GM21447 (cell line): ENCODE results near the gene SUGP1.
"Not testable (repeated sequence)": the region's sequence is repeated elsewhere in the genome, so short reads cannot be mapped to it uniquely, and the experiment has no call there.

Experiments
- ATAC-seq: cut with Tn5 transposase; IDR thresholded peaks from one replicate; pipeline ENCODE4 v1.9.1; 2021; ENCODE audit not compliant: unreplicated experiment

Gene SUGP1

DNA sequence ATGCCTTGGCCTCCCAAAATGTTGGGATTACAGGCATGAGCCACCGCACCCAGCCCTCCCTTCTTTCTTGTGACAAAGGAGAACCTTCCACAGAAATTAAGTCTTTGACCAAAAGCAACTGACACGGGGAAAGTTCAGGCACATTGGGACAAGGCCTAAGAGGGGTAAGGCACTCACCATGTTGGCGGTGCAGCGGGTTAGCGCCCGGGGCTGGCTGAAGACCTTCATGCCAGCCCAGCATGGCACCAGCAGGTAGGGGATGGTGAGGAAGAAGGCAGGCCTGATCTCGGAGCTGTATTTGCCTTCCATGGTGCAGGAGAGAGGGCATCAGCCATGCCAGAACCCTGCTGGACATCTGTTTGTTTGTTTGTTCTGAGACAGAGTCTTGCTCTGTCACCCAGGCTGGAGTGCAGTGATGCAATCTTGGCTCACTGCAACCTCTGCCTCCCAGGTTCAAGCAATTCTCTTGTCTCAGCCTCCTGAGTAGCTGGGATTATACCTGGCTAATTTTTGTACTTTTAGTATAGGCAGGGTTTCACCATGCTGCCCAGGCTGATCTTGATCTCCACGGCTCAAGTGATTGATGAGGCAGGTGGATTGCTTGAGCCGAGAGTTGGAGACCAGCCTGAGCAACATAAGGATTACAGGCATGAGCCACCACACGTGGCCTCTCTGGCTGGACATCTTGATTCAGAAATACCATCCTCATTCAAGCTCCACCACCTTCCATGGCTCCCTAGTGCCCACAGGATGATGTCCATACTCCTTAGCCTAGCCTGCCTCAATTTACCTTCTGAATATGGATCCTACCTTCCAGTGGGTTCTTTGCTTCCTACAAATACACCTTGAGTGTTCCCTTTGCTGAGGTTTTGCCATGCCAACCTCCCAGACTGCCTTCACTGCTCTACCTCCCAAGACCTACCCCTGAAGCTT is 51.6 kb downstream of the SUGP1 start:
- ATAC-seq = no peak

DNA sequence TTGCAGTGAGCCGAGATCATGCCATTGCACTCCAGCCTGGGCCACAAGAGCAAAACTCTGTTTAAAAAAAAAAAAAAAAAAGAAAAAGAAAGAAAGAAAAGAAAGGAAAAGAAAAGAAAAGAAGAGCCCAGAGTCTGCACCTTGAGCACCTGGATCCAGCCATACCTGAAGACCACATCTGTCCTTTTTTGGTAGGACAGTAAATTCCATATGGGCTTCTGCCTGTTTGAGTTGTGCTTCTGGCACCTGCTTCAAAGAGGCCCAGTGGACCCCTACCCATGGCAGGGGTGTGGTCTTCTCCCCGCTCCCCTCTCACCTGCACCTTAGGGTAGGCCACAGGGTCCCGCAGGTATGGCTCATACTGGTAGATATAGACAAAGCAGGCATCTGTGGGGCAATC is 53.0 kb downstream of the SUGP1 start:
- ATAC-seq = no peak

DNA sequence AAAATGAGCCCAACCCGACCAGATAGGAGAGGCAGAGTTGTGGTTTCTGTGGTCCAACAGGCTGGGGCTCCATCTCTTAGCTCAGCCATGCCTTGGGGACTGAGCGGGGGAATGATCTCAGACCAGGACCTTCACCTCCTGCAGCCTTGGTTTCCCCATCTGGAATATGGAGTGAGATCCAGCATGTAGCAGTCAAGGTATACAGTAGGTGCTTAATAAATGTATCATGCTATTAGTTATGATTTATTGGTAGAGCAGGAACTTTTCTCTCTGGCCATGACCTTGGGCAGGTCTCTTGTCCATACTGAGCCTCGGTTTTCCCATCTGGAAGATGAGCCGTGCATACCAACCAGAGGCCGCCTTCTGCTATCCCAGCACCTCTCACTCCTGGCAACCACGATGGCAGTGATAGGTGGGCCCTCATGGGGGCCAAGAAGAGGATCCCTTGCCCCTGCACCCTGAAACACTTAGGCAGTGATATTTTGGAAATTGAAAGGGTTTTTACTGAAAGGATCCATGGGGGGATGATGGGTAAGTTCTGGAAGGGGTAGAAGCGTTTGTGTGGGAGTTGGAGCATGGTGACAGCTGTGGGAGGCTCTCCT is 56.3 kb downstream of the SUGP1 start:
- no peak for ATAC-seq

DNA sequence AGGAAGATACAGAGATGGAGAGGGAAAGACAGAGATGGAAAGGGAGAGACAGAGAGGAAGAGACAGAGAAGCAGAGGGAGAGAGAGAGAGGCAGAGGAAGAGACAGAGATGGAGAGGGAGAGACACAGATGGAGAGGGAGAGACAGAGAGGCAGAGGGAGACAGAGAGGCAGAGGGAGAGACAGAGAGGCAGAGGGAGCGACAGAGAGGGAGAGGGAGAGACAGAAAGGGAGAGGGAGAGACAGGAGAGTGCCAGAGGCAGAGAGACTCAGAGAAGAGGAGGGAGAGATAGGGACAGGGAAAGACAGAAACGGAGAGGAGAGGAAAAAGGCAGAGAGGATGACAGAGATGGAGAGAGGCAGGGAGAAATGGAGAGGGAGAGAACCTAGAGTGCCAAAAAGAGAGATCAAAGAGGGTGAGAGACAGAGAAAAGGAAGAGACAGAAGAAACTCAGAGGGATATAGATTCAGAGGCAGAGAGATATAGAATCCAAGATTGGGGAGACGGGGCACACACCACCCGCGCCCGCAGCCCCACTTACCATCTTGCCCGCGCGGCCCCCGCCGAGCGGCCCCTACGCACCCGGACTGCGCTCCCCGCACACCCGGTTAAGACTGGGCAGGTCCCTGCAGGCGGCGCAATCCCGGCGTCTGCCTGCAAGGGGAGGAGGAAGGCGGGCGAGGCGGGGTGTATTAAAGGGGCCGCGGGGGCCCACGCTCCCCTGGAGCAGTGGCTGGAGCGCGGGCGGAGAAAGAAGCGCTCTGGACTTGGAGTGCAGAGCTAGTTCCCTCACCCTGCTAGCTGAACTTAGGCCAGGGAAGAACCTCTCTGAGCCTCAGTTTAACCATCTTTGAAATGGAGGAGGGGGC is 57.9 kb downstream of the SUGP1 start:
- no peak for ATAC-seq

DNA sequence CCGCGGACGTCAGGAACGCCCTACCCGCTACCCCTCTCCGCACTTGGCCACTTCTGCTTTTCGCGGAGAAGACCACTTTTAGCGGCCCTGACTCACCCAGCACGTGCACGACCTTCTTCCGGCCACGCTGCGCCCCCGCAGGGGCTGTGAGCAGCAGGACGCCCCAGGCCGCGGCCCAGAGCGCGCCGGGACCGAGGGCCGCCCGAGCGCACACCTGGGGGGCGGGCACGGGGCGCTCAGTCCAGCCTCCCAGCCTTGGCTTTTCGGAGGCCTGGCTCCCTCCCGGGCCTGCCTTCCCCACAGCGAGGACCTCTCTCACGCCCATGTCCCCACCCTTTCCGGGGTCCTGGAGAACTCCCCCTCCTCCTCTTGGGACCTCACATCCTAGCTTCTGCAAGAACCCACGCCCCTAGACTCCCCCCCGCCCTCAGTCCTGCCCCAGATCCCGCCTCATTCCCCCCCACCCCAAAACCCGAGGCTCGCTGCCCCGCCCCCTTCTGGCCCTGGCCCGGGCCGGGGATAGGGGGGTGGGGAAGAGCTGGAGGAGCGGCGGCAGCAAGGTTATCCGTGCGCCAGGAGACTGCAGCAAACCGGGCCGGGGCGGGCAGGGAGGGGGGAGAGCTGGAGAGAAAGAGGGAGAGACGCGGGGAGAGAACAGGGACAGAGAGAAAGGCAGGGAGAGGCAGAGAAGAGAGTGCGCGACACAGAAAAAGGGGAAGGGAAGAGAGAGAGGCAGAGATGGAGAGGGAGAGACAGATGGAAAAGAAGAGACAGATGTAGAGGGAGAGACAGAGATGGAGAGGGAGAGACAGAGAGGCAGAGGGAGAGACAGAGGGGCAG is 58.7 kb downstream of the SUGP1 start:
- ATAC-seq = no peak

DNA sequence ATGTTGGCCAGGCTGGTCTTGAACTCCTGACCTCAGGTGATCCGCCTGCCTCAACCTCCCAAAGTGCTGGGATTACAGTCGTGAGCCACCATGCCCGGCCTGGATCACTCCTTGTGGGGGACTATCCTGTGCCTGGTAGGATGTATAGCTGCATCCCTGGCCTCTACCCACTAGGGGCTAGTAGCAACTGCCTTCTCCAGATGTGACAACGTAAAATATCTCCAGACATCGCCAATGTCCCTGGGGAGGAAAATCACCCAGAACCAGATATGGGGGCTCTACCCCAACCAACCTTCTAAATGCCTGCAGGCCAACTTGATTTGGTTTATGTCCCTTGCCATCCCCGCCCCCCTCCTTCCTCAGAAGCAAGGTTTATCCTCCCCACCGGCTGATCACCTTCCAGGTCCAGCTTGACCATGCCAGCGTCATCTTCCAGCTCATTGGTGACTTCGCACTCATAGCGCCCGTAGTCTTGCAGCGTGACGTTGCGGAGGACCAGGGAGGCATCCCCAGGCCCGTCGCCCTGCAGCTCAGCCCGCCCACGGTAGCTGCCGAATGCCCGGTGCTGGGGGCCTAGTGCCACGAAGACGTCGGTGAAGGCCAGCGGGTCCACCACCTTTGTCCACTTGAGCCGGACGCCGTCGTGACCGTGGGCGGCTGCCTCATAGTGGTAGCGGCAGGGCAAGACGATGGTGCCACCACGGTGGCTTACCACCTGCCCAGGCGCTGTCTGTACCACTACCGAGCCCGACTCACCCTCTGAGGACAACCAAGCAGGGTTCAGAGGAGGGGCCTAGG is 59.7 kb downstream of the SUGP1 start:
- ATAC-seq = no peak

DNA sequence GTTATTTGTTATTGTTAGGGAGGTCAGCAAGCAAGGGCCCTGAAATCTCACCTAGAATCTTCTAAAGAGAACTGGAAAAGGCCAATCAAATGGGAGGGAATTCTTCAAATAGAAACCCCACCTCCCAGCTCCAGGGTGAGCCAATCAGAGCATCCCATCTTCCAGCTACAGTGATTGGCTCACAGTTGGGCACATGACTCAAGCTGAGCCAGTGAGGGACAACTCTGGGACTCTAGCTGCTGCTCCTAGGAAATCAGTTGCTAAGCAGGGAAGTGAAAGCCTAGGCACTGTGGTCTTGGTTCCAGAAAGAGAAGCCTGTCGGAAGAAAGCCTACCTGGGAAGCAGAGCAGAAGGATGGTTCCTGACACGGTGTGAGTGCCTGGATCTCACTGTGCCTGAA is 60.6 kb downstream of the SUGP1 start:
- no peak for ATAC-seq

DNA sequence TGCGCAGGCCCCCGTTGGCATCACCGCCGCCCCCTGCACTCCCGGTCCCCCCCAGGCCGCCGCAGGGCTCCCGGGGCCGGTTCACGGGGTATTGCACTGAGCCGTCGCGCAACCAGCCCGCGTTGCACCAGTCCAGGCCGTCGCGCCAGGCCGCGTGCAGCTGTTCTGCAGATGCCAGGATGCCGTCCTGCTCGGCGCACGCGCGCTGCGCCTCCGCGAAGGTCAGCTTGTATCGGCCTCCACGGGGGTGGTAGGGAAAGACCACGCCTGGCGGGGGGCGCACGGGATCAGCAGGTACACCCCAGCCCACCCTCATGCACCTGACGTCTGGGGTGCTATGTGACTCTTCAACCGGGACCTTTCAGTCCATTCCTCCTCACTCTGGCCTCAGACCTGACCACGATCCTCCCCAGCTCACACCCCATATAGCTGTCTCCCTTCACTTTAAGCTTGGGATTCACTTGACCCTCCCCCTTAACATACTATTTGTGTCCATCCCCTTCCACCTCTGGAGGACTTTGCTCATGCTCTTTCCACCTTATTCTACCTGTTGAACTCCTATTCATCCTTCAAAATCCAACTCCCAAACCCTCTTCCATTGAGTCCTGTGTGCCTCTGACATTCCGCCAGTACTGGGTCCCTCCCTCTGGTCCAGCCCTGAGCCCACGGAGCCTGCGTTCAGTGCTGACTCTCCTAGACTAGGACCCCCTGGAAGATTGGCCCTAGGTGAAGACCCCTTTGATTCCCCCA is 61.5 kb downstream of the SUGP1 start:
- ATAC-seq = no peak

DNA sequence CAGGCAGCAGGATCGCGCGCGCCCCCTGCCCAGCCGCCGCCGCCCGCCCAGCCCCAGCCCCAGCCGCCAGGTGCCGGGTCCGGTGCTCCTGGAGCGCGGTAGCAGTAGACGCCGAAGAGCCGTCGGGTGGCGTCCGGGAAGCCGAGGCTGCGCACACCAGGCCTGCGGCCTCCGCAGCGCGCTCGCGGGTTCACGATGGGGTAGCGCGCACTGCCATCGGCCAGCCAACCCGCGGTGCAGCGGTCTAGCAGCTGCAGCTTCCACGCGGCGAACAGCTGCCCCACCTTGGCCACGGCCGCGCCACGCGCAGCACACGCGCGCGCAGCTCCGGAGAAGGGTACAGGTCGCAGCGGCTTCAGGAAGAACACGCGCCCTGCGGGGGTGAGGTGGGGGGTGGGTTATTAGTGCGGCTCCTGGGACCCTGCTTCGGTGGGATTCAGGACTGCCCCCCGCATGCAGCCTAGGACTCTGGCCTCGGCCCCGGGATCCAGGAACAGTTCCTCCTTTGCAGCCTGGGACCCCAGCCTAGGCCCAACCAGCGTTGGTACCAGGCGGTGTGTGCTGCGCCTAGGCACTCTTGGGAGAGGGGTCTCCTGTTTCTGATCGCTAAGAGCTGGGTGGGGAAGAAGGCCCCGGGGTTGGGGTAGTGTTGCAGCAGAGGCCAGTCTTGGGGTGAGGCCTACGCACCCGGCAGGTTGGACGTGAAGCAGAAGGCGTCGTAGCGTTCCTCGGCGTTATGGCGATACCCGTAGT is 62.3 kb downstream of the SUGP1 start:
- ATAC-seq = no peak

DNA sequence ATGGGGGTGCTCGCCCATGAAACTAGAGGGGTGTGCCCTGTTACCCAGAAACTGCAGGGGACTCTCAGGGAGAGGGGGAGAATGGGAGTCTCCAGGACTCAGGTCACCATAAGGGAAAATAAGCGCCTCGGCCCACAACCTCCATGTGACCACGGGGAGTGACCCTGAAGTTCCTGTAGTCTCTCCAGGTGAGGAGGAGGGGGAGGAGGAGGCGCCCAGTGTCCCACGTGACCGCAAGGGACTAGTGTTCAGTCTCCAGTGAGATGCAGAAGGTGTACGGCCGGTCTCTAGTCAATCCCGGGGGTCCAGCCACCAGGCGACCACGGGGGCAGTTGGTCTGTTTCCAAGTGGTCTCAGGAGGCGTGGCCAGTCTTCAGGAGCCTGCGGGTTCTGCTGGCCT is 63.2 kb downstream of the SUGP1 start:
- ATAC-seq = no peak

DNA sequence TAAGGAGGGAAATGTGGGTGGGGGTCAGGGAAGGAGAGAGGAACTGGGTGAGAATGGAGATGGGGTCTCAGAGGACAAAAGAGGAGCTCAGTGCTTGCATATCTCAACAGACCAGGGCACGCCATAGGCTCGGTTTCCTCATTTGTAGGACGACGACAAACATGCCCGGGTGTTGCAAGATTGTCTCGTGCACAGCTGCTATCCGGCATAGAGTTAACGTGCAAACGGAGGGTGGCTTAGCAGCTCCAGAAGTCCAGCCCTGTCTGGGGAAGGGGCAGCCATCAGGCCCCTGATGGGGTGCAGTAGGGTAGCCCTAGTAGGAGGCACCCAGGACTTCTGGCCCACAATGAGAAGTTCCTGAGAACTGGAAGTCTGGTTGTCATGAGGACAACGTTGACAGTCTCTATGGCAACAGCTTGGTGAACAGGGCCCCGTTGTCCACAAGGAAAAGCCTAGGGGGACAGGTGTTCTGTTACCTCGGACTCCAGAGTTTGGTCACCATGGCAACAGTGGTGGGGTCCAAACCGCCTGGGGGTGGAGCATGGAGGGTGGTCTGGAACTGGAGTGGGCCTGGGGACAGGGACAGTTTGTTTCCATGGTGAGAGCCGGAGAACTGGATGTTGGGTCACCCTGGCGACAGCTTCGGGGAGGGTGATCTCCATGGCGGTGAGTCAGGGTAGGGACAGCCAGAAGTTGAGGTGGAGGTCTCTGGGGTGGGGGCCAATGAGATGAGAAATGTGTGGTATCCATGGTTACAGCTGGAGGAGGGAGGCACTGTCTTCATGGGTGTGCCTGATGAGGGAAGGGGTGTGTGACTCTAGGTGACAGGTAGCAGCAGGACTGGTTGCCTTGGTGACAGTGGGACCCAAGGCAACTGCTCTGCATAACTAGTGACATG is 64.0 kb downstream of the SUGP1 start:
- no peak for ATAC-seq

DNA sequence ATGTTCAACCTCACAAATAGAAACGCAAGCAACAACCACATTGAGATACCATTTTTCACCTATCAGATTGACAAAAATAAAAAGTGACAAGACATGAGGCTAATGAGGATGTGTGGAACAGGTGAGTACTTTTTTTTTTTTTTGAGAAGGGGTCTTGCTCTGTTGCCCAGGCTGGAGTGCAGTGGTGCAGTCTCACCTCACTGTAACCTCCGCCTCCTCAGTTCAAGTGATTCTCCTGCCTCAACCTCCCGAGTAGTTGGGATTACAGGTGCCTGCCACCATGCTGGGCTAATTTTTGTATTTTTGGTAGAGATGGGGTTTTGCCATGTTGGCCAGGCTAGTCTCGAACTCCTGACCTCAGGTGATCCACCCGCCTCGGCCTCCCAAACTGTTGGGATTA is 66.9 kb downstream of the SUGP1 start:
- not testable (repeated sequence) for ATAC-seq

DNA sequence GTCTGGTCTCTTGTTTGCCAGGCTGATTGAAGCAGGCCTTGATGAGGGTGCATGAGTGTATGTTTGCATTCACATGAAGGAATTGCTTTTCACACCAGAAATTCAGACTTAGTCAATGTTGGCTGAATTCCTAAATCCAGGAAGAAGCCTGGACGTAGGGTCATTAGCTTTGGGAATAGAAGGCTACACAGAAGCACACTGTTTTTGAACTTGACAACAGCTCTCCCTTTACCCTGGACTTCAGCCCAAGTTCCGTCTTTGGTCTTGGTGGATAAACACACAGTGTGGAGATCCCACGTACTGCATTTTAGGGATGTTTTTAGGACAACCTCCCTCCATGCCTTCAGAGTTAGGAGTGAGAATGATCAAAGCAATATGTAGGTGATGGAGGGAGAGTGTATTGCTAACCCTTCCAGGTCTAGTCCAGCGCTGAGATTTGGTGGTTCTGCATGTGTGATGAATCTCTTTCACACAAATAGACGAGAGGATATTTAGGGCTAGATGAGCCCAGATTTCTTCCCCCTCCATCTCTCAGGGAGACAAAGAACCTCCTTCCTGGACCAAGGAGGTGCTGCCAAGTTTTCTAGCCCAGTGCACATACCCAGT is 70.0 kb downstream of the SUGP1 start:
- ATAC-seq = no peak

DNA sequence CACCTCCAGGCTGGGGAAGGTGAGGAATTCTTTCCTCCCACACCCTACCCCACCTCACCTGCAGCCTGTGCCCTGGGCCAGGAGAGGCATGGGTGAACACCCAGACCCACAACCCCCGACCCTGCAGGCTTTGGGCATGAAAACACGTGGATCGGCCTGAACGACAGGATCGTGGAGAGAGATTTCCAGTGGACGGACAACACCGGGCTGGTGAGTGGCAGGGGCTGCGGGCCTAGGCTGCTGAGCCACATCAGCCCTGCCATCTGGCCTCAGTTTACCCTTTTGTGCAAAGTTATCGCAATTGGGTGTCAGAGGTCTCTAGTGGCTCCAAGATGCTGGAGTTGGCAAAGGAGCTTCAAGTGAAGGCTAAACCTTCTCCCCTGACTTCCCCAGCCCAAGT is 79.8 kb downstream of the SUGP1 start:
- ATAC-seq = no peak

DNA sequence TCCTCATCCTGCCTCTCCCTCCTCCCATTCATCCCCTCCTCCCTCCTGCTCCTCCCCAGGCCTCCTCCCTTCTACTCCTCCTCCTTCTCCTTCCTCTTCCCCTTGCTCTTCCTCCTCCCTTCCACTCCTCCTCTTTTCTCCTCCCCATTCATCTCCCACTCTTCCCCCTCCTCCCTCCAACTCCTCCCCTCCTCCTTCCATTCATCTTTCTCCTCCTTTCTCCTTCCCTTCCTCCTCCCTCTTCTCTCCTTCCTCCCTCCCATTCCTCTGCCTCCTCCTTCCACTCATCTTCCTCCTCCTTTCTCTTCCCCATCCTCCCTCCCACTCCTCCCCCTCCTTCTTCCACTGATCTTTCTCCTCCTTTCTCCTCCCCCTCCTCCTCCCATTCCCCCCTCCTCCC is 80.6 kb downstream of the SUGP1 start:
- no peak for ATAC-seq

DNA sequence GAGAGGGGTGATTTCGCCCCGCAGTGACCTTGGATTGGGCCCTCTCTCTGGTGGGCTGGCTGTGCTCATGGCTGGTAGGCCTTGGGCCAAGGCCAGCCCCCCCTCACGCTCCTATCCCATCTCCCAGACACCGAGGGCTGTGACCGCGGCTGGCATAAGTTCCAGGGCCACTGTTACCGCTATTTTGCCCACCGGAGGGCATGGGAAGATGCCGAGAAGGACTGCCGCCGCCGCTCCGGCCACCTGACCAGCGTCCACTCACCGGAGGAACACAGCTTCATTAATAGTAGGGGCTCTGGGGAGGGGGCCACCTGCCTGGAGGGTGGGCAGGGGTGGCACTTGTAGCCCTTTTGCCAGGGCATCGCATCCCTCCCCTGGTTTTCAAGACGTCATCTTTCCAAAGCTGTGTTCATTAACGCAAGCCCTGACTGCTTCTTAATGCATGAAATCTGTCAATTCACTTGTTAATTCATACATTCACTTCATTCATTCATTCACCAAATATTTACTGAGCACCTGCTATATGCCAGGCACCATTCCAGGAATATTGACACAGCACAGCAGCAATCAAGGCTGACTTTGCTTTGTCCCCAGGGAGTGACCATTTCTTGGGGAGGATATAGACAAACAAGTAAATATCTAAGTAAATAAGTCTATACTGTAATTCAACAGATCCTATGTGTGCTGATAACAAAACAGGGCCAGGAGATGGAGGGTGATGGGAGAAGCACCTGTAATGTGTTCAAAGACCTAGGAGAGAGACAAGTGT is 82.0 kb downstream of the SUGP1 start:
- no peak for ATAC-seq
